Cardiac fibroblast (primary cell): ENCODE data around the gene EID1.
"Not testable (repeated sequence)": the region's sequence is repeated elsewhere in the genome, so short reads cannot be mapped to it uniquely, and the experiment has no call there.

Experiments used
- DNase-seq, 2 donors: peaks; one replicate each; pipeline versions ENCODE4 v3.0.0 to v3.0.0-alpha.2; 2010; ENCODE audit warnings: low read depth in 2 of 2
- H3K4me3 ChIP-seq, 2 donors: replicated peaks in 1 of 2; 1 replicate in 1 of 2; 2 replicates in 1 of 2; pipeline ENCODE4 v1.5.1; 2011; ENCODE audit warnings: low read depth in 2 of 2, low read length in 2 of 2, mild to moderate bottlenecking in 2 of 2, moderate library complexity in 1 of 2
- TF ChIP-seq, protein P1 (sequence below): IDR thresholded peaks from one replicate; pipeline ENCODE4 v1.5.1; 2011; ENCODE audit warnings: low read depth, mild to moderate bottlenecking, low read length, inconsistent platforms

Gene EID1

DNA sequence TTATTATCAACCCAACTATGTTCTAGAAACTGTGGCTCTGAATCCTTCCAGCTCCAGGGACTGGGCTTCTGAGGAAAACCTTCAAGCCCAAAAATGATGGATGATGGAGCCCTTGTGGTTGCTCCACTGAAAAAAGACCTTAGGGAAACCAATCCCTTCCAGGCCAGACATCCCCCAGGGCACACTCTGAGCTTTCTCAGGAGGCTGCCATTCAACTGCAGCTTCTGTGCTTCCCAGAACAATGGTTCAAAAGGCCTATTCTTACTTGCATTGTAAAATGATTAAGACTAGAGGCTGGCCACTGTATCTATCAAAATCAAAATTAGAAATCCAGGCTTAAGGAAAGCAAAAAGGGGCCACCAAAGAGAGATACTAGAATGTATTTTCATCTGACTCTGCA is 27.3 kb downstream of the EID1 start:
- TF ChIP-seq, protein P1, sequence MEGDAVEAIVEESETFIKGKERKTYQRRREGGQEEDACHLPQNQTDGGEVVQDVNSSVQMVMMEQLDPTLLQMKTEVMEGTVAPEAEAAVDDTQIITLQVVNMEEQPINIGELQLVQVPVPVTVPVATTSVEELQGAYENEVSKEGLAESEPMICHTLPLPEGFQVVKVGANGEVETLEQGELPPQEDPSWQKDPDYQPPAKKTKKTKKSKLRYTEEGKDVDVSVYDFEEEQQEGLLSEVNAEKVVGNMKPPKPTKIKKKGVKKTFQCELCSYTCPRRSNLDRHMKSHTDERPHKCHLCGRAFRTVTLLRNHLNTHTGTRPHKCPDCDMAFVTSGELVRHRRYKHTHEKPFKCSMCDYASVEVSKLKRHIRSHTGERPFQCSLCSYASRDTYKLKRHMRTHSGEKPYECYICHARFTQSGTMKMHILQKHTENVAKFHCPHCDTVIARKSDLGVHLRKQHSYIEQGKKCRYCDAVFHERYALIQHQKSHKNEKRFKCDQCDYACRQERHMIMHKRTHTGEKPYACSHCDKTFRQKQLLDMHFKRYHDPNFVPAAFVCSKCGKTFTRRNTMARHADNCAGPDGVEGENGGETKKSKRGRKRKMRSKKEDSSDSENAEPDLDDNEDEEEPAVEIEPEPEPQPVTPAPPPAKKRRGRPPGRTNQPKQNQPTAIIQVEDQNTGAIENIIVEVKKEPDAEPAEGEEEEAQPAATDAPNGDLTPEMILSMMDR = no peak
- DNase-seq = no peak
- H3K4me3 ChIP-seq = no peak overlapping the region

- TF ChIP-seq, protein P1 = no peak
- no peak for DNase-seq
- no peak overlapping the region for H3K4me3 ChIP-seq
Observed at GRCh38 chr15:48905847-48906246, 27.9 kb downstream of the EID1 start.

DNA sequence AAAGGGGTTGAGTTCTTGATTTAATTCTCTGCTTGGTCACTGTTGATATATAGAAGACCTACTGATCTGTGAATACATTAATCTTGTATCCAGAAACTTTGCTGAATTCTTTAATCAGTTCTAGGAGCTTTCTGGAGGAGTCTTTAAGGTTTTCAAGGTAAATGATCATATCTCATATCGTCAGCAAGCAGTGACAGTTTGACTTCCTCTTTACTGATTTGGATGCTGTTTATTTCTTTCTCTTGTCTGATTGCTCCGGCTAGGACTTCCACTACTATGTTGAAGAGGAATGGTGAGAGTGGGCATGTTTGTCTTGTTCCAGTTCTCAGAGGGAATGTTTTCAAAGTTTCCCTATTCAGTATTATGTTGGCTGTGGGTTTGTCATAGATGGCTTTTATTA is 31.4 kb downstream of the EID1 start:
- DNase-seq = not testable (repeated sequence)

GRCh38 chr15:48910554-48910953 is 32.6 kb downstream of the EID1 start:
- not testable (repeated sequence) for H3K4me3 ChIP-seq, DNase-seq

More for the DNA sequence above, 31.4 kb downstream of the EID1 start:
- H3K4me3 ChIP-seq = not testable (repeated sequence)

GRCh38 chr15:48913141-48913540 is 35.2 kb downstream of the EID1 start:
- TF ChIP-seq, protein P1 = no peak
- no peak overlapping the region for H3K4me3 ChIP-seq
- DNase-seq = no peak

- TF ChIP-seq, protein P1 = no peak
- H3K4me3 ChIP-seq = no peak overlapping the region
- DNase-seq = no peak
Observed at GRCh38 chr15:48914717-48915116, 36.8 kb downstream of the EID1 start.

DNA sequence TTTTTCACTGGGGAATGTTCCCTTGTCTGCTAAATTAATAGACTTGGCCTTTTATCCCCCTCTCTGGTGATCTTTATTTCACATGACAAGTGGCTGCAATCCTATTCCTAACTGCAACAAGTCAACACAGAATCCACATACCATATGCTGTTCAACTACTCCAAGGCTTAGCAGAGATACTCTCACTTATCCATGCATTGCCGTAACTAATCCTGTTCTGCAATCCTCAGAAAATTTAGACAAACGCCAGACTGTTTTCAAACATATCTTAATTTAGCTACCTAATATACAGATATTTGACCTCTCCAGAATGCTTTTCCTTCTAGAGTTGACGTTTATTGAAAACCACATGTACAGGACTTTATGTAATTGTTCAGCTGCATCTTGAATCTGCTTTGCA is 37.9 kb downstream of the EID1 start:
- no peak overlapping the region for H3K4me3 ChIP-seq
- DNase-seq = no peak
- TF ChIP-seq, protein P1 = no peak

GRCh38 chr15:48916721-48917120 is 38.8 kb downstream of the EID1 start:
- DNase-seq = no peak
- H3K4me3 ChIP-seq = no peak overlapping the region
- TF ChIP-seq, protein P1 = no peak
